ENCODE measurements around the gene MRPL24. TPM values are rescaled to one million over a fixed set of nuclear protein-coding genes. Genes with fewer than 3 reads are reported as not detected.

Gene MRPL24
- total RNA-seq, 2 donors from 2014 or later, result 37.7 to 60.2 TPM

DNA sequence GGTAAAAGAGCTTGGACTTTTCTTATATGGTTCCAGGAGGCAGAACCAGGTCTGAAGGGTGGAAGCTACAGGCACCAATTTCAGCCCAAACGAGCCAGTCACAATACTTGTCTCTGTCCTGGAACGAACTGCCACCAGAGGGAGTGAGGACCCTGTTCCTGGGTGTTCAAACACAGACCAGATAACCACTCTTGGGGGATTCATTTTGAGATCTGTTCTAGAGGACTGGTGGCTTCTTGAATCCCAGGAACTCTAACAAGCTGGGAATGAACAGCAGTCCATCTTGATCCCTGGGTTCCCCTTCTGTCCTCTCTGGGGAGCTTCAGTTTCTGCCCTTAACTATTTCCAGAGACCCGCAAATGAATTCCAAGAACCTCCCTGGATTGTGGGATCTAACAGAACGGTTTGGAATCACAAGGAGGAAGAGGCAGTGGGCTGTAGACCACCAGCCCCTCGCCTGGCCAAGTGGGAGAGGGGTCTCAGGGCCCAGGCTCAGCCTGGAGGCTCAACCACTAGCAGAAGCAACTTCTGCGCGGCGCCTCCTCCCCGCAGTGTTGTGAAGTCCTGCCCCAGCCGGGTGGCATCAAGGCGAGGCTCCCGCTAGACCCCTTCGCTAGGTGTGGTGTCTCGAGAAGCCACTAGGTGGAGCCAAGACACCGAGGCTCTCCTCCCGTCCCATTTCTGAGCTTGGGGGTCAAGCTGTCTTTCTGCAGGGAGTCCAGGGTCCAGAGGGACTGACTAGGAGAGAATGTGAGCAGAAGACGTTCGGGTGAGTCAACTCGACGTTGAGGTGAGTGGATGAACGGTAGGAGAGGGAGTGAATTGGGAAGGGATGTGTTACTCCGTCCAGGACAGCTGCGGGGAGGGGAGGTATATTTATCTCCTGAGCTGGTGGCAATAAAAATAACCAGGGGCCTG lies 51.6 kb downstream of the MRPL24 start:
- DNase-seq (peak; percentile 54 to 77), ATAC-seq (peak; percentile 81)
- intact Hi-C loops (cut with DNase I, micrococcal nuclease), result loop anchor here in 1 of 2 donors (5.0 kb wide), 1 partner anchor 38 kb away; the partner anchor contains the start of genes ISG20L2 and METTL25B

Other genes starting within 250 kb of the MRPL24 start
- gene MEF2D, start 240.3 kb downstream of the MRPL24 start, total RNA-seq, result 10 to 100 TPM; 45.9 to 66.4 TPM
- 10 to 100 TPM in 1 of 2 donors, 1 to 10 TPM in 1; 2.8 to 10.5 TPM for gene IQGAP3, start 168.5 kb downstream of the MRPL24 start, total RNA-seq
- gene TTC24, start 161.4 kb downstream of the MRPL24 start, total RNA-seq, result under 1 TPM in 1 of 2 donors, not detected in 1; 0.28 TPM
- gene NAXE, start 149.3 kb downstream of the MRPL24 start, total RNA-seq, result 10 to 100 TPM; 78.0 to 87.7 TPM
- 10 to 100 TPM; 13.8 to 20.1 TPM for gene GPATCH4, start 139.6 kb downstream of the MRPL24 start, total RNA-seq
- gene HAPLN2, start 121.7 kb downstream of the MRPL24 start, total RNA-seq, result not detected
- gene BCAN, start 99.0 kb downstream of the MRPL24 start, total RNA-seq, result not detected
- 1 to 10 TPM; 3.6 to 6.8 TPM for gene NES, start 63.7 kb downstream of the MRPL24 start, total RNA-seq
- gene CRABP2, start 35.5 kb downstream of the MRPL24 start, total RNA-seq, result under 1 TPM; 0.73 to 0.98 TPM
- 10 to 100 TPM; 40.6 to 47.9 TPM for gene METTL25B, start 12.6 kb downstream of the MRPL24 start, total RNA-seq
- gene ISG20L2, start 12.3 kb downstream of the MRPL24 start, total RNA-seq, result 10 to 100 TPM; 24.2 to 28.3 TPM
- 100 to 1,000 TPM; 198 to 243 TPM for gene HDGF, start 10.6 kb upstream of the MRPL24 start, total RNA-seq
- gene PRCC, start 26.4 kb upstream of the MRPL24 start, total RNA-seq, result 10 to 100 TPM; 51.2 to 59.6 TPM
- 1 to 10 TPM; 1.4 to 2.4 TPM for gene SH2D2A, start 75.8 kb upstream of the MRPL24 start, total RNA-seq
- not detected for gene INSRR, start 118.0 kb upstream of the MRPL24 start, total RNA-seq
- under 1 TPM in 1 of 2 donors, not detected in 1; 0.95 TPM for gene NTRK1, start 119.8 kb upstream of the MRPL24 start, total RNA-seq
- 1 to 10 TPM; 2.0 to 2.9 TPM for gene PEAR1, start 152.6 kb upstream of the MRPL24 start, total RNA-seq
- gene LRRC71, start 179.5 kb upstream of the MRPL24 start, total RNA-seq, result not detected